ENCODE measurements around the gene FCMR.

Gene FCMR

DNA sequence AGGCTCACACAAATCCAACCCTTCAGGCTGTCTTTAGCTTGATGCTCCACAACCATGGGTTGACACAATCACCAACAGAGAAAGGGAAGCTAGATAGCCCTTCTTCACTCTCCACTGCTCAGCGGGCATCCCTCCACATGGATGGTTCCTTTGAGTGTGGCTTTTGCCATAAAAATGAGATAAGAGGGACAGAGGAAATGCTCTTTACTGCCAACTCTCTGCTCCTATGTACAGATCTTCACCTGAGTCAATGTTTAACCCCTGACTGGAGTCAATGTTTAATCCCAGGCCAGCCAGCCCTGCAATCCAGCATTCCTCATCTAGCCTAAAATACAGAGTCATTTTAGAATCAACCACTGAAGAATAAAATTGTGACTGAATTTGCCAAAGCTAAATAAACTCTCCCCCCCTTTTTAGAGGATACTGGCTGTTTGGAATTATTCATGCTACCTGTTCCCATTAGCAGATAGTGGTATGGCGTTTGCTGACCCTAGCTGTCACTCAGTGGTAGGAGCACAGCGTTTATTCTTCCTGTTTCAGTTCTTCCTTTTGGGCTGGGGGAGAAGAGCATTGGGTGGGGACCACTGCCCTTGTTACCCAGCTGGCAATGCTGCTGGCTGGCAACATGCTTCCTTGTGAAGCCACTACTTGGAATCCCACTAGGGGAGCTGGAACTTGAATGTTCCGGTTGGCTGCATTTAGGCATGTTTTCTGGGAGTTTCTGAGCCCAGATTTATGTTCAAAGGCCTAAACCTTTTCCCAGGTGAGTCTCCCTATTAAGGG lies 29.8 kb upstream of the FCMR start:
- intact Hi-C loops (cut with DNase I): no loop called here
- DNase-seq: no peak

DNA sequence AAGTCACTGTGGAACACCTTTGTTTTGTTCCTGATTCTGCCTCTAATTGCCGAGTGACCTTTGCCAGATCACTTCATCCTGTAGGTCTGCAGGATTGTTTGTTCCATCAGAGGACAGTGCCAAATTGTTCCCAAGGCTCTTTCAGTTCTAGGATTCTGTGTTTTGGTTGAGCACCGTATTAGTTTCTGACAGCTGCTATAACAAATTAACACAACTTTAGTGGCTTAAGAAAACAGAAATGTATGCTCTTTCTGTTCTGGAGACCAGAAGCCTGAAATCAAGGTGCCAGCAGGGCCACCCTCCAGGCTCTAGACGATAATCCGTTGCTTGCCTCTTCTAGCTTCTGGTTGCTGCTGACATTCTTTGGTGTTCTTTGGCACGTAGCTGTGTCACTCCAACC lies 27.9 kb upstream of the FCMR start:
- DNase-seq: no peak
- intact Hi-C loops (cut with DNase I): no loop called here

DNA sequence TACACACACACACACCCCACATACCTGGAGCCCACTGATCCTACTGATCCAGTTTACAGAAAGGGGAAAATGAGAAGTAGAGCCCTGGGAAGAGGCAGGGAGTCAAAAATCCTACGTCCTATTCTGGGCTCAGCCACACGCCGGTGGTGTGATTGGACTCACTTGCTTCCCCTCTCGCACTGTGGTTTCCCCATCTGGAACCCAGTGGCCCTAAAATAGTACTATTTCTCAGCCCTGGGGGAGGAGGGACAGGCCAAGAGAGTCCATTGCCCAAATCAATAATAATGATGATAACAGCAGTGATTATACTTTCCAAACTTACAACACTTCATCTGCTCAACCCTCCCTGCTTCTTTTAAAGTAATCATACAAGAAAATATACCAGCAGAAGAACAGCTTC lies 27.5 kb upstream of the FCMR start:
- intact Hi-C loops (cut with DNase I): no loop called here
- peak in 1 of 10 donors; percentile 83 for DNase-seq

DNA sequence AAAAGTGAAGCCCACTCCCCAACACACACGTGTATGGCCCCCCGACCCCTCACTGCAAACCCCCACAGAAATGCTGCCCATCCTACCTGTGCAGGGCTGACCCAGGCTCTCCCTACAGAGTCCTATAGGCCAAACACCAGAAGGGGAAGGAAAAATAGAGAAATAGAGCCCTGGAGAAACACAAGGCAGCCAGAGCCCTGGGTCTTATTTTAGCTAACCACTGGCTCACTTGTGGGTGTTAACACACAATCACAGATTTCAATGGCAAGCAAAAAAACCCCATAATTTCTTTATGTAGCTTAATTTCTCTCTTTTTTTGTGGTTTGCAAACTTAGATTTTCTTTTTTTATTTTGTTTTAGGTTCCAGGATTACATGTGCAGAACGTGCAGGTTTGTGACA lies 25.5 kb upstream of the FCMR start:
- DNase-seq: no peak
- intact Hi-C loops (cut with DNase I): no loop called here

DNA sequence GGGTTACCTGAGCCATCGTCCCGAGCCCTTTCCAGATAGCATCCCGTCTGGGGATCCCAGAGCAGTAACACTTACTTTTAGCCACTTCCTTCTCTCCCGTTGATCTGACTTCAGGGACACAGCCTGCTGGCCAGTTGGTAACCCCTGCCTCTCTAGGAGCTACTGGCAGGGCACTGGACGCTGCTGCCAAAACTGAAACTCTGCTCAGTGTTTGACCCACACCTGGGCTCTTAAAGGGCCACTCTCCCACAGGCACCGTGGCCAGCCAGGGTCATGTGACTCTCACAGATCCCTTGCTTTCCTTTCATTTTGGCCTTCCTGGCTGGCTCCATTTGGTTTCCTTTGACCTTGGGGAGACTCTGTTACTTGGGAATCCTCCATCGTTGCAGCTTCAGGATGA lies 24.5 kb upstream of the FCMR start, which contains the start of gene PIGR:
Gene PIGR (minus strand): TSS at position 206 of the 400 bp plus-strand sequence. CDS start 5,935 bp downstream, outside the sequence.
- intact Hi-C loops (cut with DNase I): no loop called here
- no peak for DNase-seq

DNA sequence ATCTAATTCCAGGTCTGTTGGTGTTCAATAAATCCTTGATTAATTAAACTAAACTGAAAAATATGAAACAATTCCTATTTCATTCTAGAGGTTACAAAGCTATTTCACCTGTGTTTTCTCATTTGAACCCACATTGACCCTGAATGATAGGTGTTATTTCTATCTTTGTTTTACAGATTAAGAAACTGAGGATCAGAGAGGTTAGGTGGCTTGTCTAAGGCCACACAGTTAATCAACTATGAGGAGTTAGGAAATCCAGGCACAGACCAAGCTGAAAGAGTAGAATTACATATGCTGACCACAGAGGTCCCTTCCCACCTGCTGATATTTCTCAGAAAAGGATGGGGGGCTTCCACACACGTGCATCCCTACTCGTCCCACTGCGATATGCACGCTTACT lies 24.0 kb upstream of the FCMR start:
- intact Hi-C loops (cut with DNase I): no loop called here

DNA sequence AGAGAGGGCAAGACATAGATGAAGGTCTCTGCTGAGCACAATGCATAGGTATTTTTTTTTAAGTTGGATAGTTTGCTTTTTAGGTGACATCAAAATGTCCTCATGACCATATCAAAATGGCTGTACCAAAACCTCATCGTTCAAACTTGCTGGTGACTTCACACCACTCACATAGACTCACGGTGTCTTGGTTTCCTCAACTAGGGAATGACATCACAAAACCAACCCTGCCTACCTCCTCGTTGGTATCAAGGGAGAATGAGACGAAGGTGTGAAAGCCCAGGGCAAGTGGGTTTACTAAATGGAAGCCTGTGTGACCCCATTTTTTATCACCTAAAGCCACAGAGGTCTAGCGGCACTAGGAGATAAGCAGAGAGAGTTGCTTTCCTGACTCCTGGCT lies 23.0 kb upstream of the FCMR start:
- DNase-seq: no peak
- intact Hi-C loops (cut with DNase I): no loop called here

More for the DNA sequence above, 24.0 kb upstream of the FCMR start:
- DNase-seq: no peak

DNA sequence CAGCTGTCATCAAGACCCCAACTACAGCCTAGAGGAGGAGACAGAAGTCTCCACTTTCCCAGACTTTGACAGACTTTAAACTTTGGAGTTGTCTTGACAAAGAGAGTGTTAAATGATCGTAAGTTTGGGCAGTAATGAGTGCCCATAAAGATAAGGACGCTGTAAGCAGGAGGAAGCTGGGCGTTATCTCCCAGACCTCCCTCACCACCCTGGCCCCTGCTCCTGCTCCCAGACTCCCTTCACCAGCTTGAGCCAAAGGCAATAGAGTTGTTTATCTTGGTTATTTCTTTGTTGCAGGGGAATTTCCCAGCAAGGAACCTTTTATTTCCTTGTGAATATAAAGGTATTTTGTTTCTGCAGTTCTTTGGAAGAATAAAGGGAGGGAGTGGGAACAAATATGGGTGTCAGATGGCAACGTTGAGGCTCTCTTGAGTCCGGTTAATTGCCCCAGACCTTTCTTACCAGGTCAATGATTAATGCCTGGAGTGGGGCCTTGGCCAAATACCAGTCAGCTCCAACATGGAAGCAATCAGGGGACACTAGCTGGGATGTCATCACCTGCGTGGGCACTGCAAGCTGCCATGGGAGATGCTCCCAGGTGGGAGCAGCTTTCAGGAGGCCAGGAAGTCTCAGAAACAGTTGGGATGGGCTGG lies 20.2 kb upstream of the FCMR start:
- DNase-seq: no peak
- intact Hi-C loops (cut with DNase I): no loop called here

DNA sequence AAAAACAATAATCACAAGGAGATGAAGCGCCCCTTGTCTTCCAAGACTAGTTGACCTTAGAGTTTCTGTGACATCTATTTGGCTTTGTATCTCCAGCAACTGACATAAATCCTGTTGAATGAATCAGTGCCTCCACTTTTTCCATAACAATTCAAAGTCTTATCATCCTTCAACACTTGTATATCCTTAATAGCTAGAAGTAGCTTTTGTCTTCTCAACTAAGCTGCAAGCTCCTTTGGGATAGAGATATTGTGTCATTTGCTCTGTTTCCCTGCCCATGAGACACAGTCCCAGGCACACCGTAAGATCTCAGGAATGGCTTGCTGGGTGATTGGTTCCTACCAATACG lies 18.8 kb upstream of the FCMR start:
- intact Hi-C loops (cut with DNase I): no loop called here
- no peak for DNase-seq

DNA sequence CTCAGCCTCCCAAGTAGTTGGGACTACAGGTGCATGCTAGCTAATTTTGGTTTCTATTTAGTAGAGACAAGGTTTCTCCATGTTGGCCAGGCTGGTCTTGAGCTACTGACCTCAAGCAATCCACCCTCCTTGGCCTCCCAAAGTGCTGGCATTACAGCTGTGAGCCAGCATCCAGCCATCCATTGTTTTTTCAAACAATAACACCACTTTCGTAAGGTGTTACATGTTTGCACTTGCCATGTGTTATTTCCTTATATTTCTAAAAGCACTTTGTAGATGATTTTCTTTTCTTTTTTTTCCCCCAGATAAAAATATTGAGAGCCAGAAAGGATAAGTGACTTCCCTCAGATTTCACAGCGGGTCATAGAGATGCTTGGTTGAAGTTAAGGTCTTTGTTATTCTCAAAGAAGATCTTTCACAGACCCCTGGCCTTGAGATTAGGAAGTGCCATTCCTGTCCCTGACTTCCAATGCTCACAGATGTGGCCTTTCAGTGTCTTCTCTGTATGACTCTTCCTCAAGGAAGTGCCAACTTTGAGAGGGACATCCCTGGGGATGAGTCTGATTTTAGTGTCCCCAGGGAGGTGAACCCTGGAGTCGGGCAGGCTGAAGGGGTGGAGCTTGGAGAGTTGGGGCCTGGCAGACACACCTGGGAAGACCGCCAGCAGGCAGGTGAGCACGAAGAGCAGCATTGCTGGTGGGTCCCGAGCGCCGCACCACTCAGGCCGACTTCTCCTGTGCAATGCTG lies 18.3 kb upstream of the FCMR start:
- DNase-seq: no peak
- intact Hi-C loops (cut with DNase I): no loop called here

DNA sequence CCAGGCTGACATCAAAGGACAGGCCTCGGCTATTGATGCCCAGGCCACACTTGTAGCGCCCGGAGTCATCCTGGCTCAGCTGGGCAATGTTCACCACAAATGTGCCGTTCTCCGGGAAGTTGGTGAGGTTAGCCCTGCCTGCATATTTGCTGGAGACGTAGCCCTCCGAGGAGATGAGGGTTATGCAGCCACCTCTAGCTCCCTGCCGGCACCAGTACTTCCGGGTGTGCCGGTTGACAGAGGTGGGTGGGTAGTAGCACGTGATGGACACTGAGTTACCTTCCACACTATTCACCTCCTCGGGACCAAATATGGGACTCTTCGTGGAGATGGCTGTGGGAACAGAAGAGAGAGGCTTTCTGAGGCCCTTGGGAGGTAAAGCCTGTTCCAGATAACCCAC lies 17.4 kb upstream of the FCMR start:
- no peak for DNase-seq
- intact Hi-C loops (cut with DNase I): no loop called here

DNA sequence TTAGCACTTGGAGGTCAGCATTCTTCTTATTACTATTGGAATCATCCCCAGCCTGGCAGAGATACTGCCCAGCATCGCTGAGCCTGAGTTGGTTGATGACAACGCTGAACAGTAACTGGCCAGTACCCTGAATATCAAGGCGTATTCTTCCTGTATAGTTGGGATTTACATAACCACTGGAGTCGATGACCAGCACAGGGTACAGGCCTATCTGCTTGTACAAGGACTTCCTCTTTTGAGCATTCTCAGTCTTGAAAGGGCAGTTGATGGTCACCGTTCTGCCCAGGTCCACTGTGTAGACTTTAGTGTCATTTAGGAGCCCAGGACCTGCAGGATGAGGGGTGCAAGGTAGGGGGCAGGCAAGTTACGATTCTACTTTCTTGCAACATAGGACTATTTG lies 15.7 kb upstream of the FCMR start:
- intact Hi-C loops (cut with DNase I): no loop called here
- DNase-seq: no peak

DNA sequence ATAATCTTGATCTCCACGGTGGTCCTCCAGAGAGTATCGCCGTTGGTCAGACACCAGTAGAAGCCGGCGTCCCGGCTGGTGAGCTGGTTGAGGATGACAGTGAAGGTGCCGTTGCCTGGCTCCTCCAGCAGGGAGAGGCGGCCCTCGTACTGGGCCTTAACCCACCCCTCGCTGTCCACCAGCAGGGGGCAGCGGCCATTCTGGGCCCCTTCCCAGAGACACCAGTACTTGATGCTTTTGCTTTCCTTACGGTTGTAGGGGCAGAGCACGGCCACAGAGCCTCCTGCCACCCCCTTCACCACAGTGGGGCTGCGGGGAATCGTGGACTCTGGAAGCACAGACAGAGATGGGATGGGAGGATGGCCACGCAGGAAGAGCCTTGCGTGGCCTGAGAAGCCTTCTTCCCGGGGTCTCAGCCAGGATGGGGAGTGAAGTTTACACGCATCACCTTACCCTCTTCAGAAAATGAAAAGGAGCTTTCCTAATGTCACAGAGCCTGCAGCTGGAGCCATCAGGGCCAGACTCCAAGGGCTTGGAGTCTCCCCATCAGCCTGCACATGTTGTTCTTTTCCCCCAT lies 13.8 kb upstream of the FCMR start:
- DNase-seq: peak in 1 of 10 donors; percentile 26
- intact Hi-C loops (cut with DNase I): no loop called here

DNA sequence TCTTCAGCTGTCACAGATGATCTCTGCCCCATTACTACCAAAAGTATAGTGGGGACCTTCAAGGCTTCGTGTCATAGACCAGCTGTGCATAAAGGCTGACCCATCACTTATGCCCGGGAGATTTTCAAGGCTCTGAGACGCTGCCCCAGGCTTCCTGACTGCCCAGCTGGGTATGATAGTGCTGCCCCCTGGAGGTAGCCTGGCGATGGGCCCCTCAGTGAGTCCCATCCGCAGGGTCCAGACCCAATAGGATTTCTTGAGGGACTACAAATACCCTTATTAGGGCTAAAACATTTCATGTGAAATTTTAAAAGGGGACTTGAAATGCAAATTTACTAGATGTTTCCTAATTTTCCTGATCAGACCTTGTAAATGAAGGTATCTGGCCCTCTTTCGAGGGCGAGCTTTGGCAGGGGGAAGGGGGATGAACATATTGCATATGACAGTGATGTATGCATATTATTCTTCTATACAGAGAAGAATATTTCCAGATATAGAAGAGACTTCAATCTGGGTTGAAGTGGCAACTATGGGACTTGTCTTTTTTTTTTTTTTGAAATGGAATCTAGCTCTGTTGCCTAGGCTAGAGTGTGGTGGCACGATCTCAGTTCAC lies 11.7 kb upstream of the FCMR start:
- DNase-seq: no peak
- intact Hi-C loops (cut with DNase I): no loop called here

DNA sequence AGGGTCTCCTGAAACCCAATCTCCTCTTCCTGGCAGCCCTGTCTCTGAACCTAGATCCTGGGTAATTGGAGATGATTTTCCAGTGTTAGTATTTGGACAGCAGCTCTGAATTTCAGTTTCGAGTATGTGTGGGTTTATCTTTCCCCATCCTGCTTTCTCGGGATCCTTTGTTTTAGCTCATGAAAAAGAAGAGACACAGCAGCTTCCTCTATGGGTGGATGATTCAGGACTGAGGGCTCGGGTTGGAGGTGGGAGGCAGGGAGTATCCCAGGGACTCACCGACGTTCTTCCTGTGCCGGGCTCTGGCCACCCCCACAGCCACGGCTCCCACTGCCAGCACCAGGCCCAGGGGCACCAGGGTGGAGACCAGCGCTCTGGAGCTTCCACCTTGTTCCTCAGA lies 10.4 kb upstream of the FCMR start:
- intact Hi-C loops (cut with DNase I): no loop called here
- no peak for DNase-seq

DNA sequence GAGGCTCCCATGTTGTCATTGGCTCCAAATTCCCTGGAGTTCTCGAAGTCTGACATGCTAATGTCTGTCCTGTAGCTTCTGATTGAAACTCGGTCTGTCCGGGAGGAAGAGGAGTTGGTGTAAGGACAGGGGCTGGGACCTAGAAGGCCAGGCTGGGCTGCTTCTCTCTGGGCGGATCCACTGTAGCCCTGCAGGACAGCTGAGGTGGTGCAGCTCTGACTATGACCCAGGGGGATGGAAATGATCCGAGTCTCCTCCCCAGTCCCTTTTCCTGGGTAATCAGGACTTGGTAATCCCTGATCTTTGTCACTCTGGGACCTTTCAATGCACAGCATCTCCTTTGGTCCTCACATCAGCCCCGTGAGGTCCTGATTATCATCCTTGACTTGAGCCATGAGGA lies 10.0 kb upstream of the FCMR start:
- intact Hi-C loops (cut with DNase I): no loop called here
- no peak for DNase-seq

DNA sequence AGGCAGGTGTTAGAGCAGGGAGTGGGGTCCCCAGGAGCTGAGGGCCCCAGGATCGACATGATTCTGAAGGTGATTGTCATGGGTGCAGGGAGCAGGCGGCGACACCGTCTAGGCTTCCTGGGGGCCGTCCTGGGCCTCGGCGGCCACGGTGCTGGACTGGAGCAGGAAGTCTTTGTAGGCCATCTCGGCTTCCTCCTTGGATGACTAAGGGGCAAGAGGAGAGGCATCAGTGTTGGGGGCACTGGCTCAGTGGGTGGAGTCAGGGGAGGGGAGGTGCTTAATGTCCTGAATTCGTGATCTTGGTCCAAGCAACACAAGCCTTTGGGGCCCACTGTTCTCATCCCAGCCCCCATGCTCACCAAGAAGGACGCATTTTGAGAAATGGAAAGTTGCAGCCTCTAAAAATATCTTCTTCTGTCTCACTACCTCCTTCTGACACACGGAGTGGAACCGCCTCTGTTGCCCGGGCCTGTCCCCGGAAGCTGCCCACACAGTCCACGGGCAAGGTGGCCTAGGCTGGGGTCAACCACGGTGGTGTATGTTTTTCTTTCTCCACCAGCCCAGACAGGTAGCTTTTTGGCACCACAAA lies 8.6 kb upstream of the FCMR start:
- DNase-seq: no peak

DNA sequence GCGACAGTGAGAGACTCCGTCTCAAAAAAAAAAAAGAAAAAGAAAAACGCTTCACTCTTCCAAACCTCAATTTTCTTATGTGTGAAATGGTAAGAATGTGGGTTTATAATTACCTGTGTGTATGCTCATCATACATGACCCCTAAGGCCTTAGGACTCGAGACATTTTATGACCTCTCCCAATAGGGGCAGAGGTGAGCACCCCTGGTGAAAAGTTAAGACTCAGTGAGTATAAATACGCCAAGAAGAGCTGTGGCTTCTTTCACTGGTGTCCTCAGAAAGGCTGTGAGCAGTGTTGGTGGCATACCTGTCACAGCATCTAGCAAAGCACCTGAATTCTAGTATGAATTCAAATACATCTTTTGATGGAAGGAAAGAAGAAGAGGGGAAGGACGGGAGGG lies 7.8 kb upstream of the FCMR start:
- intact Hi-C loops (cut with DNase I): no loop called here
- DNase-seq: no peak

More for the DNA sequence above, 8.6 kb upstream of the FCMR start:
- intact Hi-C loops (cut with DNase I): no loop called here

DNA sequence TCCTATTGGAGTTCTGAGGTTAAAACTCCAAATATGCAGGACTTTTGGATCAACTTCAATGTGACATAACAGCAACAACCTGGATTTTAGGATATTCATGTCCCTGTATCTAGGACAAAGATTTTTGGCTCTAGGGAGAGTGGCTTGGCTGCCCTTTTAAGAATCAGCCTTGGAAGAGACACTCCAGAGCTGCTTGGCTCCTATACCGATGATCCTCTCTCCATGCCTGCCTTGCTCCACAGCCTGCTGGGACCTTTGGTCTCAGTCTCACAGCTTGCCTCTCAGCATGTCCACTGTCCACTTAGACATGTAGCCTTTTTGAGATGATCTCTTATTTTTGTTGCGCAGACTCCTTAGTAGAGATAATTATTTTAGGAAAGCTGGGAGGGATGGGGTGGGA lies 4.5 kb upstream of the FCMR start:
- no peak for DNase-seq
- intact Hi-C loops (cut with DNase I): no loop called here

DNA sequence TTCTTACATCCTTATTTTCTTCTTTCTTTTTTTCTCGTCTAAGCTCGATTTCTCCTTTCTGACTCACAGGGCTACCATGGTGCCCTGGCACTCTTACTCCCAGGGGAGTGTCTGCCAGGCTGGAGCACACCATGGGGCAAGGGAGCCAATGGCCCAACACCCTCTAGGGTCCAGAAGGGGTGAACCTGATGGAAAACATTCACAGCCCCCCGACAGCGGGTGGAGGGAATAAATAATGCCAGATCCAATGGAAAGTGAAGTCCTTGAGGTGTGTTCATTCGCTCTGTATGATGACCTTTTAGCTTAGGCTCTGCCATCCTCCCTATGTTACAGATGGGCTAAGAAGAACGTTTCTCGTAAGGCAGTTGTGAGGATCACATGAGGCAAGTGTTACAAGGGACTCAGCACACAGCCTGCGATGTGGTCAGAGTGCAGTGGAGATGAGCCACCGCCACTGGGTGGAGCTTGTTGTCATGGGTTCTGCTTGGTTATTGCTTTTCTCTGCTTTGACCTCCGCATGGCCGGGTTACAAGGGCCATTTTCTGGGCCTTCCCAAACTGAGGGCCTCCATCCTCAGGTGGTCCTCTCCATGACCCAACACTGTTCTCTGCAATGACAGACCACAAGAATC lies 3.5 kb upstream of the FCMR start:
- intact Hi-C loops (cut with DNase I): no loop called here

More for the DNA sequence above, 3.5 kb upstream of the FCMR start:
- DNase-seq: no peak

All from posterior cingulate gyrus (tissue), 11 donors.